Stimulated activated naive CD8-positive, alpha-beta T cell treated with anti-CD3 and anti-CD28 coated beads, Interleukin-15, Interleukin-2, amounts not matched to agents 100 ng/mL and 50 ng/mL, for 24 hours (primary cell): ENCODE measurements around the gene RHEBL1.
A peak's percentile ranks its signal among the peaks of the same experiment; 100 is the strongest.

Source experiments
- H3K27ac Mint-ChIP-seq: one replicate; pipeline ENCODE4 v1.8.0; 2021; ENCODE audit warnings: mild to moderate bottlenecking, mixed read lengths
- H3K27me3 Mint-ChIP-seq: one replicate; pipeline ENCODE4 v1.8.0; 2021; ENCODE audit warnings: mixed read lengths
- H3K36me3 Mint-ChIP-seq: one replicate; pipeline ENCODE4 v1.8.0; 2021; ENCODE audit warnings: low read depth, mixed read lengths
- H3K4me1 Mint-ChIP-seq: one replicate; pipeline ENCODE4 v1.8.0; 2021; ENCODE audit warnings: low read depth, mixed read lengths
- H3K4me3 Mint-ChIP-seq: one replicate; pipeline ENCODE4 v1.8.0; 2021; ENCODE audit warnings: mild to moderate bottlenecking, mixed read lengths
- H3K9me3 Mint-ChIP-seq: one replicate; pipeline ENCODE4 v1.8.0; 2021; ENCODE audit warnings: mixed read lengths

RHEBL1 gene

DNA sequence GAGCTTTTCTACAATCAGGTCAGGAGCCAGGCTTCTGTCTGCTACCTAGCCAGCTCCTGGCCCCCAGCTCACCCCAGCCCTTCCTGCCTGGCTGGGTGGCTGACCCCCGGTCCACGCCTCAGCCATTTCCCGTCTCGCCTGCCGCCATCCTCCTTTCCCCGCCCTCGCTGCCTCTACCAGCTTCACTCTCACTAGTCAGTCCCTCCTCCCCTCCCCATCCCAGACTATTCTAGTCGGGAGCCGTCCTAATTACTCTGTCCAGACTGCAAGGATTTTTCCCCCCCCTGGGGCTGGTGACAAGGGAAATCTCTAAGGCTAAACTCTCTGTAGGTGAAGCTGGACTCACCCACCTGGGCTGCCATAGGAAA lies 24.0 kb upstream of the RHEBL1 start:
- Mint-ChIP-seq H3K9me3 (no peaks in the 10 kb centered on the region), H3K27me3 (peaks cover 56% of the 10 kb centered on the region), H3K36me3 (peaks cover 4% of the 10 kb centered on the region), H3K4me3 (peak overlapping the region; percentile 0), H3K4me1 (peaks cover 34% of the 10 kb centered on the region), H3K27ac (no peak overlapping the region)

GRCh38 chr12:49092816-49093406 lies 23.1 kb upstream of the RHEBL1 start:
- Mint-ChIP-seq H3K27ac (no peak overlapping the region), H3K27me3 (peaks cover 61% of the 10 kb centered on the region), H3K36me3 (no peaks in the 10 kb centered on the region), H3K4me3 (no peak overlapping the region), H3K9me3 (no peaks in the 10 kb centered on the region), H3K4me1 (peaks cover 41% of the 10 kb centered on the region)

- H3K9me3 Mint-ChIP-seq = no peaks in the 10 kb centered on the region
- H3K4me3 Mint-ChIP-seq = peak overlapping the region; percentile 35
- H3K27me3 Mint-ChIP-seq = peaks cover 61% of the 10 kb centered on the region
- peaks cover 47% of the 10 kb centered on the region for H3K4me1 Mint-ChIP-seq
- H3K36me3 Mint-ChIP-seq = no peaks in the 10 kb centered on the region
- no peak overlapping the region for H3K27ac Mint-ChIP-seq
Measured at GRCh38 chr12:49092086-49092815, 22.5 kb upstream of the RHEBL1 start.

DNA sequence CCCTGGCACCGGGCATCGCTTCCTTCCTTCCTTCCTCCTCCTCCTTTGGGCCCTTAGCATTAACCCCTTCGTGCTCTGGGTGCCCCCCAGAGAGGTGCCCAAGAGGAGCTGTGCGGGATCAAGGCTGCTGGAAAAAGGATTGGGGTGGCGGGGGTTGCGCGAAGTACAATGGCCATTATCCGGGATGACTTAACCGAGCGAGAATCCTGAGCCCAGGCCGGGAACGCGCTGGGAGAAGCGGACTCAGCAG lies 22.0 kb upstream of the RHEBL1 start:
- Mint-ChIP-seq H3K27ac (no peak overlapping the region), H3K9me3 (no peaks in the 10 kb centered on the region), H3K36me3 (no peaks in the 10 kb centered on the region), H3K4me3 (peak overlapping the region; percentile 35), H3K4me1 (peaks cover 51% of the 10 kb centered on the region), H3K27me3 (peaks cover 61% of the 10 kb centered on the region)

GRCh38 chr12:49091056-49091835 lies 21.5 kb upstream of the RHEBL1 start:
- no peak overlapping the region for H3K27ac Mint-ChIP-seq
- peaks cover 51% of the 10 kb centered on the region for H3K4me1 Mint-ChIP-seq
- no peaks in the 10 kb centered on the region for H3K36me3 Mint-ChIP-seq
- no peak overlapping the region for H3K4me3 Mint-ChIP-seq
- peaks cover 61% of the 10 kb centered on the region for H3K27me3 Mint-ChIP-seq
- no peaks in the 10 kb centered on the region for H3K9me3 Mint-ChIP-seq

- H3K27me3 Mint-ChIP-seq = peaks cover 55% of the 10 kb centered on the region
- no peaks in the 10 kb centered on the region for H3K36me3 Mint-ChIP-seq
- peak overlapping the region; percentile 65 for H3K4me3 Mint-ChIP-seq
- peak overlapping the region; percentile 72 for H3K27ac Mint-ChIP-seq
- peaks cover 51% of the 10 kb centered on the region for H3K4me1 Mint-ChIP-seq
- no peaks in the 10 kb centered on the region for H3K9me3 Mint-ChIP-seq
Measured at GRCh38 chr12:49089821-49090773, 20.3 kb upstream of the RHEBL1 start.

DNA sequence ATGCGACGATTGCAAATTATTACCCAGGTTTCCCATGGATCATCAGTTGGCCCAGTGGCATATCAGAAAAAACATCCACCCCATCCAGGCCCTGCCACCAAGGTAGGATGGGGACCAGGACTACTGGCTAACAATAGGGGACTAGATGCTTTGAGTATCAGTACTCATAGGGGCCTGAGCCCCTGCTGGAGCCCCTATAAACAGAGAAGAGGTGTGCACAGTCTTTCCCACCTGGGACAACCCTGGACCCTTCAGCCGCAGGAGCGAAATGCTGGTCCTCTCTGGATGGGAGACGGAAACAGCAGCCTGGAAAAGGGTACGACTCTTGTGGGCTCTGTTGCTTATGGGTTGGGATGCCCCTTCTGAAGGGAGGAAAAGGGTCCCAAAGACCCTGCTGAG lies 19.2 kb upstream of the RHEBL1 start:
- H3K4me3 Mint-ChIP-seq = no peak overlapping the region
- H3K27ac Mint-ChIP-seq = no peak overlapping the region
- no peaks in the 10 kb centered on the region for H3K9me3 Mint-ChIP-seq
- H3K4me1 Mint-ChIP-seq = peaks cover 49% of the 10 kb centered on the region
- peaks cover 49% of the 10 kb centered on the region for H3K27me3 Mint-ChIP-seq
- H3K36me3 Mint-ChIP-seq = no peaks in the 10 kb centered on the region

DNA sequence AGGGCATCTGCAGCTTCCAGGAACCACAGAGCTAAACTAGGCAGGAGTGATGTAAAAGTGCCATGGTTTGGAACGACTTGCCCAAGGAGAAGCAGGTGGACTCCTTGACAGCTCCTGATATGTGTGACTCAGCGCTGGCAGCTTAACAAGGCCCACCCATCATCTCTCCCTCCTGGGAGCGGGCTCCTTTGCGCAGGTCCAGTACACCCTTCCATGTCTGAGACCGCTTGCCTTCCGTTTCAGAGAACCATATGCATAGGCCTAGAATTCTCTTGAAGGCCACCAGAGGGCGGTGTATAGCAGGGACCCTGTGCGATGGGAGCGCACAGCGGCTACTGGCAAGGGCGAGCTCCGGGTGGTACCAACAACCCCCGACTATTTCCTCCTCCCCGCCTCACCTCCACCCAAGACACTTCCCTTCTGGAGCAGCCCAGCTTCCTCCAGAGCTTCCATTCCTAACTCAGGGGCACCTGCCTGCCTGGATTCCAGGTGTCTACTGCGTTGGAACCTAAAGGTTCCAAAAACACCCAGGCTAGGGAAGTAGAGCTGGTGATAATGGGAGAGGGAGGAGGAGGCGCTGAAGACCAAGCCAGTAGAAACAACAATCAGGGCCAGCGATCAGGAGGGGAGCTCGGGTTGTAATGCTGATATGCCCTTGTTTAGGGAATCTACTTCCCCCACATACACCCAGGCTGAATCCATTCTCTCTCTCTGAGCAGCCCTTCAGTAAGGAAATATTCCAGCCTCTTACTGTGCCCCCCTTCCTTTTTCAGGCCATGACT lies 18.6 kb upstream of the RHEBL1 start:
- peaks cover 43% of the 10 kb centered on the region for H3K4me1 Mint-ChIP-seq
- H3K9me3 Mint-ChIP-seq = no peaks in the 10 kb centered on the region
- no peaks in the 10 kb centered on the region for H3K36me3 Mint-ChIP-seq
- no peak overlapping the region for H3K4me3 Mint-ChIP-seq
- H3K27me3 Mint-ChIP-seq = peaks cover 43% of the 10 kb centered on the region
- H3K27ac Mint-ChIP-seq = no peak overlapping the region

- Mint-ChIP-seq H3K4me3 (no peak overlapping the region), H3K27ac (no peak overlapping the region), H3K9me3 (no peaks in the 10 kb centered on the region), H3K27me3 (peaks cover 22% of the 10 kb centered on the region), H3K36me3 (no peaks in the 10 kb centered on the region), H3K4me1 (peaks cover 30% of the 10 kb centered on the region)
Measured at GRCh38 chr12:49086116-49086515, 16.3 kb upstream of the RHEBL1 start.

GRCh38 chr12:49084438-49084837 lies 14.7 kb upstream of the RHEBL1 start:
- no peaks in the 10 kb centered on the region for H3K36me3 Mint-ChIP-seq
- peaks cover 17% of the 10 kb centered on the region for H3K4me1 Mint-ChIP-seq
- peaks cover 10% of the 10 kb centered on the region for H3K27me3 Mint-ChIP-seq
- no peak overlapping the region for H3K4me3 Mint-ChIP-seq
- no peaks in the 10 kb centered on the region for H3K9me3 Mint-ChIP-seq
- no peak overlapping the region for H3K27ac Mint-ChIP-seq

GRCh38 chr12:49079793-49080192 lies 10.0 kb upstream of the RHEBL1 start:
- Mint-ChIP-seq H3K9me3 (no peaks in the 10 kb centered on the region), H3K4me1 (no peaks in the 10 kb centered on the region), H3K27ac (no peak overlapping the region), H3K27me3 (no peaks in the 10 kb centered on the region), H3K36me3 (no peaks in the 10 kb centered on the region), H3K4me3 (no peak overlapping the region)

DNA sequence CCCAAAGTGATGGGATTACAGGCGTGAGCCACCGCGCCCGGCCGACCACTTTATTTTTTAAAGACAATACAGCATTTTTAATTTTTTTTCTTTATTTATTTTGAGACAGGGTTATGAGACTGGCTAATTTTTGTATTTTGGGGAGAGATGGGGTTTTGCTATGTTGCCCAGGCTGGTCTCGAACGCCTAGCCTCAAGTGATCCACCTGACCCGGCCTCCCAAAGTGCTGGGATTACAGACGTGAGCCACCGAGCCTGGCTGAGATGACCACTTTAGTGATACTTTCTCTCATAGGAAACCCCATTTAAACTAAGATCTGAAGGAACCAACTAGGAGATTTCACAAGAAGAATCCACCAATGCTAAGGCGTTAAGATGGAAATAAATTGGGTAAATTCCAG lies 1.2 kb upstream of the RHEBL1 start:
- Mint-ChIP-seq H3K4me3 (no peak overlapping the region), H3K27ac (peak overlapping the region; percentile 16), H3K4me1 (peaks cover 21% of the 10 kb centered on the region), H3K9me3 (no peaks in the 10 kb centered on the region), H3K27me3 (no peaks in the 10 kb centered on the region), H3K36me3 (peaks cover 9% of the 10 kb centered on the region)

GRCh38 chr12:49068879-49069506 lies 786 bp downstream of the RHEBL1 start:
- Mint-ChIP-seq H3K9me3 (no peaks in the 10 kb centered on the region), H3K4me3 (peak overlapping the region; percentile 94), H3K27me3 (no peaks in the 10 kb centered on the region), H3K4me1 (peaks cover 21% of the 10 kb centered on the region), H3K27ac (peak overlapping the region; percentile 88), H3K36me3 (peaks cover 17% of the 10 kb centered on the region)

DNA sequence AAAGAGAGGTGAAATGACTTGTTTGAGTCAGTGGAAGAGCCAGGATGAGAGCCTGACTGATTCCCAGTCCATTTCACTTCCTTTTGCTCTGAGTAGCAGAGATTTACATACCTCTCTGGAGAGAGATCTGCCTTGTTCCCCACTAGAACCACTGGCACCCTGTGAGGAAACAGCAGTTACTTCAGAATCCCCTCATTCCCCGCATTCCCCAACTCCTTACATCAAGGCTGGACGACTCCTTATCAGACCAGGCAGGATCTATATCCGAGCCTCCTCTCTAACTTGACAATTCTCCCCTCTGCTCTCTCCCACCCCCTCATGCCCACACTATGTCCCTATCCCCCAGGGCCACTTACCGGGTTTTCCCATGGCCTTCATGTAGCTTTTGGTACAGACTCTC lies 3.7 kb downstream of the RHEBL1 start:
- peaks cover 22% of the 10 kb centered on the region for H3K36me3 Mint-ChIP-seq
- H3K9me3 Mint-ChIP-seq = no peaks in the 10 kb centered on the region
- no peak overlapping the region for H3K27ac Mint-ChIP-seq
- no peaks in the 10 kb centered on the region for H3K27me3 Mint-ChIP-seq
- no peak overlapping the region for H3K4me3 Mint-ChIP-seq
- H3K4me1 Mint-ChIP-seq = peaks cover 24% of the 10 kb centered on the region
